Hematopoietic multipotent progenitor cell treated with erythropoietin and hydrocortisone succinate and interleukin-3 and kit ligand, for 17 days (in vitro differentiated cells): ENCODE measurements around the gene CDC123.

ENCODE experiments used
- DNase-seq: peaks from one replicate; pipeline ENCODE4 v3.0.0-alpha.2; 2015; ENCODE audit warnings: low spot score

Gene CDC123

GRCh38 chr10:12299222-12299965 is 103.4 kb downstream of the CDC123 start:
- no peak for DNase-seq
